ENCODE results near the gene CELF4.

CELF4 gene

GRCh38 chr18:37565101-37565976 is at the start of gene CELF4:
Gene CELF4, minus strand, starts transcription at chr18:37565798.
- TF ChIP-seq RAD21 (IDR thresholded peaks at IDR 0.05; ENCODE audit: low read depth): no peak
- no peak for TF ChIP-seq TEAD4 (IDR thresholded peaks at IDR 0.05)
- TF ChIP-seq CEBPB (IDR thresholded peaks at IDR 0.05): no peak
- no peak for TF ChIP-seq ZBTB7A (IDR thresholded peaks at IDR 0.05; ENCODE audit: low read depth)
- TF ChIP-seq CREB1 (IDR thresholded peaks at IDR 0.05; ENCODE audit: low read depth): no peak
- no peak; the same call in 1 of the 2 replicates for TF ChIP-seq REST (IDR thresholded peaks at IDR 0.05; ENCODE audit: low read depth)
- TF ChIP-seq FOXM1 (IDR thresholded peaks at IDR 0.05; ENCODE audit: borderline replicate concordance, low read depth): no peak
- no peak for TF ChIP-seq TAF1 (IDR thresholded peaks at IDR 0.05; ENCODE audit: low read depth)
- TF ChIP-seq TCF12 (IDR thresholded peaks at IDR 0.05; ENCODE audit: low read depth): no peak
- no peak for TF ChIP-seq MAX (IDR thresholded peaks at IDR 0.05)
- no peak for TF ChIP-seq USF1 (IDR thresholded peaks at IDR 0.05)
- no peak for TF ChIP-seq NFIC (IDR thresholded peaks at IDR 0.05)
- TF ChIP-seq EP300 (IDR thresholded peaks at IDR 0.05; ENCODE audit: borderline replicate concordance): no peak
- no peak for TF ChIP-seq EGR1 (IDR thresholded peaks at IDR 0.05)

GRCh38 chr18:37613253-37613565 is 47.6 kb upstream of the CELF4 start:
- TF ChIP-seq YY1 (IDR thresholded peaks at IDR 0.05; ENCODE audit: low read depth) (no peak), EP300 (IDR thresholded peaks at IDR 0.05; ENCODE audit: borderline replicate concordance) (no peak), TCF12 (IDR thresholded peaks at IDR 0.05; ENCODE audit: low read depth) (no peak), USF1 (IDR thresholded peaks at IDR 0.05) (no peak), TAF1 (IDR thresholded peaks at IDR 0.05; ENCODE audit: low read depth) (no peak), TEAD4 (IDR thresholded peaks at IDR 0.05) (no peak), EGR1 (IDR thresholded peaks at IDR 0.05) (no peak), CEBPB (IDR thresholded peaks at IDR 0.05) (no peak), CREB1 (IDR thresholded peaks at IDR 0.05; ENCODE audit: low read depth) (no peak), NFIC (IDR thresholded peaks at IDR 0.05) (no peak)

GRCh38 chr18:37612524-37613252 is 47.1 kb upstream of the CELF4 start:
- no peak for TF ChIP-seq EGR1 (IDR thresholded peaks at IDR 0.05)
- no peak for TF ChIP-seq TEAD4 (IDR thresholded peaks at IDR 0.05)
- no peak for TF ChIP-seq ZBTB7A (IDR thresholded peaks at IDR 0.05; ENCODE audit: low read depth)
- TF ChIP-seq USF1 (IDR thresholded peaks at IDR 0.05): no peak
- TF ChIP-seq RAD21 (IDR thresholded peaks at IDR 0.05; ENCODE audit: low read depth): no peak
- no peak for TF ChIP-seq EP300 (IDR thresholded peaks at IDR 0.05; ENCODE audit: borderline replicate concordance)
- TF ChIP-seq TCF12 (IDR thresholded peaks at IDR 0.05; ENCODE audit: low read depth): no peak
- TF ChIP-seq YY1 (IDR thresholded peaks at IDR 0.05; ENCODE audit: low read depth): no peak

- no peak for TF ChIP-seq MAX (IDR thresholded peaks at IDR 0.05)
- no peak for TF ChIP-seq EGR1 (IDR thresholded peaks at IDR 0.05)
- no peak for TF ChIP-seq NFIC (IDR thresholded peaks at IDR 0.05)
- no peak for TF ChIP-seq REST (IDR thresholded peaks at IDR 0.05; ENCODE audit: low read depth)
- no peak for TF ChIP-seq USF1 (IDR thresholded peaks at IDR 0.05)
- TF ChIP-seq TCF12 (IDR thresholded peaks at IDR 0.05; ENCODE audit: low read depth): no peak
- no peak for TF ChIP-seq YY1 (IDR thresholded peaks at IDR 0.05; ENCODE audit: low read depth)
- TF ChIP-seq TEAD4 (IDR thresholded peaks at IDR 0.05): no peak
- TF ChIP-seq CREB1 (IDR thresholded peaks at IDR 0.05; ENCODE audit: low read depth): no peak
- no peak for TF ChIP-seq EP300 (IDR thresholded peaks at IDR 0.05; ENCODE audit: borderline replicate concordance)
- TF ChIP-seq RAD21 (IDR thresholded peaks at IDR 0.05; ENCODE audit: low read depth): no peak
- no peak for TF ChIP-seq FOXM1 (IDR thresholded peaks at IDR 0.05; ENCODE audit: borderline replicate concordance, low read depth)
These were observed 46.1 kb upstream of the CELF4 start for GRCh38 chr18:37611614-37612279.

Data from Ishikawa (cell line).